Measurements from ENCODE around the gene CCDC88C.
A peak's percentile ranks its signal among the peaks of the same experiment; 100 is the strongest.
"Not testable (repeated sequence)": the region's sequence is repeated elsewhere in the genome, so short reads cannot be mapped to it uniquely, and the experiment has no call there.

Gene CCDC88C

GRCh38 chr14:91283666-91284065 lies 134.0 kb downstream of the CCDC88C start:
- no peak for DNase-seq

- DNase-seq: no peak
Observed at GRCh38 chr14:91282954-91283645, 134.5 kb downstream of the CCDC88C start.

GRCh38 chr14:91281346-91281745 lies 136.3 kb downstream of the CCDC88C start:
- no peak for DNase-seq

GRCh38 chr14:91280129-91280528 lies 137.5 kb downstream of the CCDC88C start:
- no peak for DNase-seq

GRCh38 chr14:91279354-91279753 lies 138.3 kb downstream of the CCDC88C start:
- no peak for DNase-seq

GRCh38 chr14:91278383-91278715 lies 139.3 kb downstream of the CCDC88C start:
- no peak for DNase-seq

- peak; percentile 41 for DNase-seq
Observed at GRCh38 chr14:91277546-91278382, 139.9 kb downstream of the CCDC88C start.

GRCh38 chr14:91274796-91275195 lies 142.8 kb downstream of the CCDC88C start:
- no peak for DNase-seq

- no peak for DNase-seq
Observed at GRCh38 chr14:91273885-91274273, 143.7 kb downstream of the CCDC88C start.

GRCh38 chr14:91273273-91273884 lies 144.2 kb downstream of the CCDC88C start:
- no peak for DNase-seq

- no peak for DNase-seq
Observed at GRCh38 chr14:91272341-91273272, 145.0 kb downstream of the CCDC88C start.

- no peak for DNase-seq
Observed at GRCh38 chr14:91271639-91272038, 146.0 kb downstream of the CCDC88C start.

- DNase-seq: no peak
Observed at GRCh38 chr14:91270619-91271018, 147.0 kb downstream of the CCDC88C start.

- no peak for DNase-seq
Observed at GRCh38 chr14:91270188-91270587, 147.4 kb downstream of the CCDC88C start.

GRCh38 chr14:91269076-91269991 lies 148.3 kb downstream of the CCDC88C start:
- DNase-seq: no peak

- no peak for DNase-seq
Observed at GRCh38 chr14:91267965-91268437, 149.6 kb downstream of the CCDC88C start.

- DNase-seq: not testable (repeated sequence)
Observed at GRCh38 chr14:91266276-91266675, 151.3 kb downstream of the CCDC88C start.

GRCh38 chr14:91265404-91265803 lies 152.2 kb downstream of the CCDC88C start:
- DNase-seq: no peak

- no peak for DNase-seq
Observed at GRCh38 chr14:91264151-91265150, 153.2 kb downstream of the CCDC88C start.

- no peak for DNase-seq
Observed at GRCh38 chr14:91263329-91263728, 154.3 kb downstream of the CCDC88C start.
